GM19324 (cell line): Measurements from ENCODE around the gene NKAIN1.

Experiments used
- ATAC-seq: cut with Tn5 transposase; IDR thresholded peaks from one replicate; pipeline ENCODE4 v1.9.1; 2021; ENCODE audit warnings: mild to moderate bottlenecking, moderate library complexity; ENCODE audit not compliant: unreplicated experiment, low FRiP score

The NKAIN1 gene

GRCh38 chr1:31234870-31235269 lies 4.8 kb downstream of the NKAIN1 start:
- ATAC-seq, result no peak

- no peak for ATAC-seq
These were observed 5.5 kb downstream of the NKAIN1 start for GRCh38 chr1:31234123-31234708.

GRCh38 chr1:31232689-31233088 lies 7.0 kb downstream of the NKAIN1 start:
- no peak for ATAC-seq

- no peak for ATAC-seq
These were observed 7.9 kb downstream of the NKAIN1 start for GRCh38 chr1:31231802-31232201.

- ATAC-seq, result no peak
These were observed 9.3 kb downstream of the NKAIN1 start for GRCh38 chr1:31230378-31230777.

- ATAC-seq, result no peak
These were observed 10.7 kb downstream of the NKAIN1 start for GRCh38 chr1:31228986-31229385.

- ATAC-seq, result no peak
These were observed 11.7 kb downstream of the NKAIN1 start for GRCh38 chr1:31227891-31228568.

GRCh38 chr1:31224068-31224467 lies 15.6 kb downstream of the NKAIN1 start:
- ATAC-seq, result no peak

- ATAC-seq, result no peak
These were observed 17.5 kb downstream of the NKAIN1 start for GRCh38 chr1:31222176-31222575.

- ATAC-seq, result no peak
These were observed 18.6 kb downstream of the NKAIN1 start for GRCh38 chr1:31221072-31221471.

GRCh38 chr1:31219489-31219888 lies 20.2 kb downstream of the NKAIN1 start:
- no peak for ATAC-seq

- ATAC-seq, result no peak
These were observed 21.0 kb downstream of the NKAIN1 start for GRCh38 chr1:31218705-31219104.

- ATAC-seq, result no peak
These were observed 23.7 kb downstream of the NKAIN1 start for GRCh38 chr1:31216016-31216415.

- ATAC-seq, result no peak
These were observed 24.6 kb downstream of the NKAIN1 start for GRCh38 chr1:31215065-31215570.

- no peak for ATAC-seq
These were observed 25.2 kb downstream of the NKAIN1 start for GRCh38 chr1:31214316-31215064.

- ATAC-seq, result no peak
These were observed 31.2 kb downstream of the NKAIN1 start for GRCh38 chr1:31208361-31208945.

- no peak for ATAC-seq
These were observed 32.1 kb downstream of the NKAIN1 start for GRCh38 chr1:31207569-31207968.

- ATAC-seq, result no peak
These were observed 32.6 kb downstream of the NKAIN1 start for GRCh38 chr1:31207046-31207445.

- ATAC-seq, result no peak
These were observed 36.5 kb downstream of the NKAIN1 start for GRCh38 chr1:31203215-31203614.

- ATAC-seq, result no peak
These were observed 37.7 kb downstream of the NKAIN1 start for GRCh38 chr1:31201931-31202360.

- ATAC-seq, result no peak
These were observed 39.7 kb downstream of the NKAIN1 start for GRCh38 chr1:31199949-31200348.
